Measurements from ENCODE around the gene GPR142. TPM values are rescaled to one million over a fixed set of nuclear protein-coding genes. Genes with fewer than 3 reads are reported as not detected.

Gene GPR142
- polyA plus RNA-seq, 1 of the 3 experiments (the other 2 are of a cell fraction), result not detected

DNA sequence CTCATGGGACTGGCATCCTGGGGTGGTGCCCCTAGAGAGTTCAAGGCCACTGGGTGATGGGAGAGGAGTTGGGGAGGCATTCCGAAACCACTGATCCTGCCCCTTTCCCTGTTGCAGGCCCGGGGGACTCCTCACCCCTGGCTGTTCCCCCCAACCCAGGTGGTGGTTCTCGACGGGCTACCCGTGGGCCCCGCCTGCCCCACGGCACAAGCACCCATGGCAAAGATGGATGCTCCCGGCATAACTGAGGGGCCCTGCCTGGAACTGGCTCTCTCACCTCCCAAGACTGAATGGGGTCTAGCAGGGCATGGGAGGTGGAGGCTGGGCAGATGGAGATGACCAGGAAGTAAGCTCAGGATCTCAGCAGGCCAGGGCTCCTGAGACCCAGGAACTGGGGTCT is 12.2 kb upstream of the GPR142 start:
- ChIA-PET CTCF (interaction anchor here (0.7 to 4.7 kb wide), 8 partner anchors 8 to 103 kb away, joined by 3 to 44 read pairs (median 4); partner anchors contain the start of gene GPR142), POLR2A (no interaction called here)
- H3K9me2 ChIP-seq, result no peaks in the 10 kb centered on the region
- no peaks in the 10 kb centered on the region for H3K36me3 ChIP-seq (replicated peaks in 1 of 2; ENCODE audit: control insufficient read depth in 1 of 2, insufficient read depth in 2 of 2, low read length in 1 of 2)
- no peaks in the 10 kb centered on the region for H4K20me1 ChIP-seq (ENCODE audit: insufficient read depth)
- H3K9me3 ChIP-seq, result no peaks in the 10 kb centered on the region
- H3K27me3 ChIP-seq (ENCODE audit: insufficient read depth), result no peaks in the 10 kb centered on the region
- no peaks in the 10 kb centered on the region for H3F3A ChIP-seq (replicated peaks; ENCODE audit: insufficient read depth)
- no peak overlapping the region for H3K27ac ChIP-seq (ENCODE audit: low read depth in 2 of 2, low read length in 1 of 2)
- H2AFZ ChIP-seq (ENCODE audit: low read depth), result no peak overlapping the region
- no peak for TF ChIP-seq RAD21 (IDR thresholded peaks at IDR 0.05; ENCODE audit: low read length)
- TF ChIP-seq, protein P1, sequence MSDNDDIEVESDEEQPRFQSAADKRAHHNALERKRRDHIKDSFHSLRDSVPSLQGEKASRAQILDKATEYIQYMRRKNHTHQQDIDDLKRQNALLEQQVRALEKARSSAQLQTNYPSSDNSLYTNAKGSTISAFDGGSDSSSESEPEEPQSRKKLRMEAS (IDR thresholded peaks at IDR 0.05; ENCODE audit: low read depth), result no peak
- TF ChIP-seq, protein P2, sequence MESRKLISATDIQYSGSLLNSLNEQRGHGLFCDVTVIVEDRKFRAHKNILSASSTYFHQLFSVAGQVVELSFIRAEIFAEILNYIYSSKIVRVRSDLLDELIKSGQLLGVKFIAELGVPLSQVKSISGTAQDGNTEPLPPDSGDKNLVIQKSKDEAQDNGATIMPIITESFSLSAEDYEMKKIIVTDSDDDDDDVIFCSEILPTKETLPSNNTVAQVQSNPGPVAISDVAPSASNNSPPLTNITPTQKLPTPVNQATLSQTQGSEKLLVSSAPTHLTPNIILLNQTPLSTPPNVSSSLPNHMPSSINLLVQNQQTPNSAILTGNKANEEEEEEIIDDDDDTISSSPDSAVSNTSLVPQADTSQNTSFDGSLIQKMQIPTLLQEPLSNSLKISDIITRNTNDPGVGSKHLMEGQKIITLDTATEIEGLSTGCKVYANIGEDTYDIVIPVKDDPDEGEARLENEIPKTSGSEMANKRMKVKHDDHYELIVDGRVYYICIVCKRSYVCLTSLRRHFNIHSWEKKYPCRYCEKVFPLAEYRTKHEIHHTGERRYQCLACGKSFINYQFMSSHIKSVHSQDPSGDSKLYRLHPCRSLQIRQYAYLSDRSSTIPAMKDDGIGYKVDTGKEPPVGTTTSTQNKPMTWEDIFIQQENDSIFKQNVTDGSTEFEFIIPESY (IDR thresholded peaks at IDR 0.05; ENCODE audit: borderline replicate concordance, low read depth), result no peak
- no peak for TF ChIP-seq NFIC (IDR thresholded peaks at IDR 0.05; ENCODE audit: borderline replicate concordance)
- TF ChIP-seq FOXM1 (IDR thresholded peaks at IDR 0.05; ENCODE audit: low read depth), result no peak
- no peak for TF ChIP-seq YY1 (IDR thresholded peaks at IDR 0.05; ENCODE audit: low read depth)
- no peak for TF ChIP-seq TCF12 (IDR thresholded peaks at IDR 0.05)
- WGBS (ENCODE audit: low lambda C conversion rate), result 72% methylated on average over 4 of the region's 8 CpGs
- DNase-seq, result no peak
- no peak overlapping the region for H3K4me3 ChIP-seq (ENCODE audit: low read depth in 2 of 2, low read length in 1 of 2)
- H3K9ac ChIP-seq, result no peak overlapping the region
- H3K4me1 ChIP-seq (ENCODE audit: control insufficient read depth in 1 of 2, insufficient read depth in 2 of 2, low read depth in 1 of 2, low read length in 1 of 2), result peaks cover 0 to 2% of the 10 kb centered on the region in 2 experiments; a peak in 1 of 4 replicates
- H3K4me2 ChIP-seq, result no peak overlapping the region
- no peaks in the 10 kb centered on the region for H3K79me2 ChIP-seq (ENCODE audit: insufficient read depth)

DNA sequence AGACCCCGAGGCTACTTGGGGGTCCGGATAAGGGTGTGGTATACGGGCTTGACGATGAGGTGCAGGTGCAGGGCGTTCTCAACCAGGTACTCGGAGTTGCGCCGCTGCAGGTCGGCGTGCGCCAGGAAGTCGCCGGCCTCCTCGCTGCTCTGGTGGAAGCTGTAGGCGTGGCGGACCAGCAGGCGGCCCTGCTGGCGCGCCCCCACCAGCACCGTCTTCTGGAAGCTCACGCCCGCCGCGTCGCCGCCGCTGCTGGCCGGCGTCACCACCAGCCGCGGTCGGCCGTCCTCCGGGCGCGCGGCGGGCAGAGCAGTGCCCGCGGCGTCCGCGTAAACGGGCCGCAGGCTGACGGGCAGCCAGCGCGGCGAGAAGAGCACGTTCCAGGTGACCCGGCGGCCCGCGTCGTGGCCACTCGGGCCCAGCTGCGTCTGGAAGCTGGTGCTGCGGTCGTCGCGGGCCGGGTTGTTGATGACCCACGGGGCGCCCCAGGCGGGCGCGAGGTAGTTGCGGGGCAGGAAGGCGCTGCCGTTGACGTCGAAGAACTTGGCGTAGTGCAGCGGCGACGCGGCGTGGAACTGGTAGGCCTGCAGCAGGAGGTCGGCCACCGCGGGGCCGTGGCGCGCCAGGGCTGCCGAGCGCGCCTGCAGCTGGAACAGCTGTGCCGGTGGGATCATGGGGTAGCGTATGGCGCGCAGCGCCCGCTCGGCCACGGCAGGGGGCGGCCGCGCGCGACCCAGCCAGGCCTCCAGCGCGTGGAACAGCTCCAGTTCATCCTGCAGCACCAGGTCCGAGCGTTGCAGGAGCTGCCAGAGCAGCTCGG is 10.4 kb upstream of the GPR142 start:
- Histone ChIP-seq H3K4me3 (ENCODE audit: low read depth in 2 of 2, low read length in 1 of 2) (no peak overlapping the region), H3K36me3 (replicated peaks in 1 of 2; ENCODE audit: control insufficient read depth in 1 of 2, insufficient read depth in 2 of 2, low read length in 1 of 2) (no peaks in the 10 kb centered on the region), H4K20me1 (ENCODE audit: insufficient read depth) (no peaks in the 10 kb centered on the region), H3K9me2 (no peaks in the 10 kb centered on the region), H3K4me1 (ENCODE audit: control insufficient read depth in 1 of 2, insufficient read depth in 2 of 2, low read depth in 1 of 2, low read length in 1 of 2) (peaks cover 0 to 2% of the 10 kb centered on the region in 2 experiments; a peak in 1 of 4 replicates), H3K9me3 (no peaks in the 10 kb centered on the region), H3K27me3 (ENCODE audit: insufficient read depth) (no peaks in the 10 kb centered on the region), H3K9ac (no peak overlapping the region), H3K4me2 (no peak overlapping the region), H3K79me2 (ENCODE audit: insufficient read depth) (no peaks in the 10 kb centered on the region), H3F3A (replicated peaks; ENCODE audit: insufficient read depth) (no peaks in the 10 kb centered on the region), H2AFZ (ENCODE audit: low read depth) (no peak overlapping the region), H3K27ac (ENCODE audit: low read depth in 2 of 2, low read length in 1 of 2) (no peak overlapping the region)
- 84% methylated on average over 79 of the region's 105 CpGs for WGBS (ENCODE audit: low lambda C conversion rate)
- POLR2A ChIA-PET, result no interaction called here
- CTCF ChIA-PET, result interaction anchor here (1.0 to 4.7 kb wide), 6 partner anchors 11 to 101 kb away, joined by 3 to 44 read pairs (median 6); partner anchors contain the start of gene GPR142
- no peak for DNase-seq
- TF ChIP-seq MEF2A (IDR thresholded peaks at IDR 0.05; ENCODE audit: borderline replicate concordance, low read depth) (no peak), TAF1 (IDR thresholded peaks at IDR 0.05; ENCODE audit: borderline replicate concordance, low read depth, low read length) (no peak), TEAD4 (IDR thresholded peaks at IDR 0.05; ENCODE audit: borderline replicate concordance, insufficient read depth) (no peak), FOSL2 (IDR thresholded peaks at IDR 0.05; ENCODE audit: borderline replicate concordance, low read depth) (no peak), POLR2AphosphoS5 (IDR thresholded peaks at IDR 0.05; ENCODE audit: low read depth, low read length) (no peak), NRF1 (IDR thresholded peaks at IDR 0.05; ENCODE audit: low read depth, low read length) (no peak), JUND (IDR thresholded peaks at IDR 0.05) (no peak), SMC3 (IDR thresholded peaks at IDR 0.05; ENCODE audit: low read depth, low read length) (no peak)
- TF ChIP-seq, protein P3, sequence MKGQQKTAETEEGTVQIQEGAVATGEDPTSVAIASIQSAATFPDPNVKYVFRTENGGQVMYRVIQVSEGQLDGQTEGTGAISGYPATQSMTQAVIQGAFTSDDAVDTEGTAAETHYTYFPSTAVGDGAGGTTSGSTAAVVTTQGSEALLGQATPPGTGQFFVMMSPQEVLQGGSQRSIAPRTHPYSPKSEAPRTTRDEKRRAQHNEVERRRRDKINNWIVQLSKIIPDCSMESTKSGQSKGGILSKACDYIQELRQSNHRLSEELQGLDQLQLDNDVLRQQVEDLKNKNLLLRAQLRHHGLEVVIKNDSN (IDR thresholded peaks at IDR 0.05; ENCODE audit: borderline replicate concordance, low read depth), result no peak
- TF ChIP-seq, protein P4, sequence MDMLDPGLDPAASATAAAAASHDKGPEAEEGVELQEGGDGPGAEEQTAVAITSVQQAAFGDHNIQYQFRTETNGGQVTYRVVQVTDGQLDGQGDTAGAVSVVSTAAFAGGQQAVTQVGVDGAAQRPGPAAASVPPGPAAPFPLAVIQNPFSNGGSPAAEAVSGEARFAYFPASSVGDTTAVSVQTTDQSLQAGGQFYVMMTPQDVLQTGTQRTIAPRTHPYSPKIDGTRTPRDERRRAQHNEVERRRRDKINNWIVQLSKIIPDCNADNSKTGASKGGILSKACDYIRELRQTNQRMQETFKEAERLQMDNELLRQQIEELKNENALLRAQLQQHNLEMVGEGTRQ (IDR thresholded peaks at IDR 0.05; ENCODE audit: borderline replicate concordance, low read depth, low read length), result no peak

Data from SK-N-SH (cell line).